ENCODE results near the gene OSBPL10. TPM values are rescaled to one million over a fixed set of nuclear protein-coding genes. Genes with fewer than 3 reads are reported as not detected.
"Not testable (repeated sequence)": the region's sequence is repeated elsewhere in the genome, so short reads cannot be mapped to it uniquely, and the experiment has no call there.

OSBPL10 gene
- total RNA-seq, 4 donors from 2014 or later = 20.4 to 44.4 (median 30.2) TPM

GRCh38 chr3:31997500-31997899 lies 16.4 kb upstream of the OSBPL10 start:
- 83% methylated on average over 6 of the region's 6 CpGs for WGBS, 2 donors
- intact Hi-C loops (cut with DNase I; ENCODE audit: low total_unique reads) = no loop called here
- TF ChIP-seq POLR2A (IDR thresholded peaks at IDR 0.05) = no peak
- no peak for TF ChIP-seq CTCF (IDR thresholded peaks at IDR 0.05)
- DNase-seq (ENCODE audit: low spot score in 2 of 2) = no peak
- H3K4me3 ChIP-seq (ENCODE audit: low read depth, poor library complexity, severe bottlenecking) = no peak overlapping the region

- no peak for TF ChIP-seq CTCF (IDR thresholded peaks at IDR 0.05)
- TF ChIP-seq POLR2A (IDR thresholded peaks at IDR 0.05) = no peak
- H3K4me3 ChIP-seq (ENCODE audit: low read depth, poor library complexity, severe bottlenecking) = no peak overlapping the region
- 63 to 65% methylated on average over 1 of the region's 1 CpG for WGBS, 2 donors
- DNase-seq (ENCODE audit: low spot score in 2 of 2) = no peak
- intact Hi-C loops (cut with DNase I; ENCODE audit: low total_unique reads) = no loop called here
Measured at GRCh38 chr3:31996195-31996594, 15.1 kb upstream of the OSBPL10 start.

- not testable (repeated sequence) for H3K4me3 ChIP-seq (ENCODE audit: low read depth, poor library complexity, severe bottlenecking)
- 64 to 92% methylated on average over 5 of the region's 5 CpGs for WGBS, 2 donors
Measured at GRCh38 chr3:31995026-31995425, 14.0 kb upstream of the OSBPL10 start.

GRCh38 chr3:31993843-31994242 lies 12.8 kb upstream of the OSBPL10 start:
- intact Hi-C loops (cut with DNase I; ENCODE audit: low total_unique reads) = no loop called here
- H3K4me3 ChIP-seq (ENCODE audit: low read depth, poor library complexity, severe bottlenecking) = no peak overlapping the region
- WGBS, 2 donors = 95 to 98% methylated on average over 1 of the region's 1 CpG
- TF ChIP-seq CTCF (IDR thresholded peaks at IDR 0.05) = no peak
- no peak for TF ChIP-seq POLR2A (IDR thresholded peaks at IDR 0.05)
- DNase-seq (ENCODE audit: low spot score in 2 of 2) = no peak

More at GRCh38 chr3:31995026-31995425, 14.0 kb upstream of the OSBPL10 start:
- DNase-seq (ENCODE audit: low spot score in 2 of 2); intact Hi-C loops (cut with DNase I; ENCODE audit: low total_unique reads): not testable (repeated sequence)

- 96 to 97% methylated on average over 6 of the region's 6 CpGs for WGBS, 2 donors
- H3K4me3 ChIP-seq (ENCODE audit: low read depth, poor library complexity, severe bottlenecking); DNase-seq (ENCODE audit: low spot score in 2 of 2); intact Hi-C loops (cut with DNase I; ENCODE audit: low total_unique reads): not testable (repeated sequence)
Measured at GRCh38 chr3:31992995-31993394, 11.9 kb upstream of the OSBPL10 start.

GRCh38 chr3:31988271-31988670 lies 7.2 kb upstream of the OSBPL10 start:
- 87 to 89% methylated on average over 1 of the region's 1 CpG for WGBS, 2 donors
- intact Hi-C loops (cut with DNase I; ENCODE audit: low total_unique reads) = no loop called here
- no peak for TF ChIP-seq CTCF (IDR thresholded peaks at IDR 0.05)
- TF ChIP-seq POLR2A (IDR thresholded peaks at IDR 0.05) = no peak
- no peak overlapping the region for H3K4me3 ChIP-seq (ENCODE audit: low read depth, poor library complexity, severe bottlenecking)
- DNase-seq (ENCODE audit: low spot score in 2 of 2) = no peak

- TF ChIP-seq POLR2A (IDR thresholded peaks at IDR 0.05) = no peak
- TF ChIP-seq CTCF (IDR thresholded peaks at IDR 0.05) = no peak
- whole genome bisulfite sequencing, 2 donors = 74 to 79% methylated on average over 2 of the region's 2 CpGs
Measured at GRCh38 chr3:31985831-31986230, 4.8 kb upstream of the OSBPL10 start.

More at GRCh38 chr3:31985831-31986230, 4.8 kb upstream of the OSBPL10 start:
- DNase-seq (ENCODE audit: low spot score in 2 of 2) = no peak
- intact Hi-C loops (cut with DNase I; ENCODE audit: low total_unique reads) = no loop called here
- H3K4me3 ChIP-seq (ENCODE audit: low read depth, poor library complexity, severe bottlenecking) = no peak overlapping the region

Measured in lower leg skin (tissue), 4 donors.